ENCODE measurements around the gene CHIT1.

DNA sequence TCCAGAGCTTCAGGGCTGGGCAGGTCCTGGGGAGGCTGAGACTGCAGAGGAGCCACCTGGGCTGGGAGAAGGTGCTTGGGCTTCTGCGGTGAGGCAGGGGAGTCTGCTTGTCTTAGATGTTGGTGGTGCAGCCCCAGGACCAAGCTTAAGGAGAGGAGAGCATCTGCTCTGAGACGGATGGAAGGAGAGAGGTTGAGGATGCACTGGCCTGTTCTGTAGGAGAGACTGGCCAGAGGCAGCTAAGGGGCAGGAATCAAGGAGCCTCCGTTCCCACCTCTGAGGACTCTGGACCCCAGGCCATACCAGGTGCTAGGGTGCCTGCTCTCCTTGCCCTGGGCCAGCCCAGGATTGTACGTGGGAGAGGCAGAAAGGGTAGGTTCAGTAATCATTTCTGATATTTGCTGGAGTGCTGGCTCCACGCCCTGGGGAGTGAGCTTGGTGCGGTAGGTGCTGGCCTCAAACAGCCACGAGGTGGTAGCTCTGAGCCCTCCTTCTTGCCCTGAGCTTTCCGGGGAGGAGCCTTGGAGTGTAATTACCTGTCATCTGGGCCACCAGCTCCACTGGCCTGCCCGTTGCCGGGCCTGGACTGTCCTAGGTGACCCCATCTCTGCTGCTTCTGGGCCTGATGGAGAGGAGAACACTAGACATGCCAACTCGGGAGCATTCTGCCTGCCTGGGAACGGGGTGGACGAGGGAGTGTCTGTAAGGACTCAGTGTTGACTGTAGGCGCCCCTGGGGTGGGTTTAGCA lies 63.1 kb downstream of the CHIT1 start:
- TF ChIP-seq, protein P1, sequence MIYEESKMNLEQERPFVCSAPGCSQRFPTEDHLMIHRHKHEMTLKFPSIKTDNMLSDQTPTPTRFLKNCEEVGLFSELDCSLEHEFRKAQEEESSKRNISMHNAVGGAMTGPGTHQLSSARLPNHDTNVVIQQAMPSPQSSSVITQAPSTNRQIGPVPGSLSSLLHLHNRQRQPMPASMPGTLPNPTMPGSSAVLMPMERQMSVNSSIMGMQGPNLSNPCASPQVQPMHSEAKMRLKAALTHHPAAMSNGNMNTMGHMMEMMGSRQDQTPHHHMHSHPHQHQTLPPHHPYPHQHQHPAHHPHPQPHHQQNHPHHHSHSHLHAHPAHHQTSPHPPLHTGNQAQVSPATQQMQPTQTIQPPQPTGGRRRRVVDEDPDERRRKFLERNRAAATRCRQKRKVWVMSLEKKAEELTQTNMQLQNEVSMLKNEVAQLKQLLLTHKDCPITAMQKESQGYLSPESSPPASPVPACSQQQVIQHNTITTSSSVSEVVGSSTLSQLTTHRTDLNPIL (CRISPR knock-in tag; IDR thresholded peaks at IDR 0.05; ENCODE audit: low read depth): no peak
- TF ChIP-seq CSDC2 (CRISPR knock-in tag; IDR thresholded peaks at IDR 0.05): no peak
- no peak for TF ChIP-seq ISL1 (CRISPR knock-in tag; IDR thresholded peaks at IDR 0.05)
- TF ChIP-seq ARNTL (CRISPR knock-in tag; IDR thresholded peaks at IDR 0.05; ENCODE audit: borderline replicate concordance, low read depth): no peak
- TF ChIP-seq, protein P2, sequence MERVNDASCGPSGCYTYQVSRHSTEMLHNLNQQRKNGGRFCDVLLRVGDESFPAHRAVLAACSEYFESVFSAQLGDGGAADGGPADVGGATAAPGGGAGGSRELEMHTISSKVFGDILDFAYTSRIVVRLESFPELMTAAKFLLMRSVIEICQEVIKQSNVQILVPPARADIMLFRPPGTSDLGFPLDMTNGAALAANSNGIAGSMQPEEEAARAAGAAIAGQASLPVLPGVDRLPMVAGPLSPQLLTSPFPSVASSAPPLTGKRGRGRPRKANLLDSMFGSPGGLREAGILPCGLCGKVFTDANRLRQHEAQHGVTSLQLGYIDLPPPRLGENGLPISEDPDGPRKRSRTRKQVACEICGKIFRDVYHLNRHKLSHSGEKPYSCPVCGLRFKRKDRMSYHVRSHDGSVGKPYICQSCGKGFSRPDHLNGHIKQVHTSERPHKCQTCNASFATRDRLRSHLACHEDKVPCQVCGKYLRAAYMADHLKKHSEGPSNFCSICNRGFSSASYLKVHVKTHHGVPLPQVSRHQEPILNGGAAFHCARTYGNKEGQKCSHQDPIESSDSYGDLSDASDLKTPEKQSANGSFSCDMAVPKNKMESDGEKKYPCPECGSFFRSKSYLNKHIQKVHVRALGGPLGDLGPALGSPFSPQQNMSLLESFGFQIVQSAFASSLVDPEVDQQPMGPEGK (CRISPR knock-in tag; IDR thresholded peaks at IDR 0.05; ENCODE audit: borderline replicate concordance): no peak
- TF ChIP-seq, protein P3, sequence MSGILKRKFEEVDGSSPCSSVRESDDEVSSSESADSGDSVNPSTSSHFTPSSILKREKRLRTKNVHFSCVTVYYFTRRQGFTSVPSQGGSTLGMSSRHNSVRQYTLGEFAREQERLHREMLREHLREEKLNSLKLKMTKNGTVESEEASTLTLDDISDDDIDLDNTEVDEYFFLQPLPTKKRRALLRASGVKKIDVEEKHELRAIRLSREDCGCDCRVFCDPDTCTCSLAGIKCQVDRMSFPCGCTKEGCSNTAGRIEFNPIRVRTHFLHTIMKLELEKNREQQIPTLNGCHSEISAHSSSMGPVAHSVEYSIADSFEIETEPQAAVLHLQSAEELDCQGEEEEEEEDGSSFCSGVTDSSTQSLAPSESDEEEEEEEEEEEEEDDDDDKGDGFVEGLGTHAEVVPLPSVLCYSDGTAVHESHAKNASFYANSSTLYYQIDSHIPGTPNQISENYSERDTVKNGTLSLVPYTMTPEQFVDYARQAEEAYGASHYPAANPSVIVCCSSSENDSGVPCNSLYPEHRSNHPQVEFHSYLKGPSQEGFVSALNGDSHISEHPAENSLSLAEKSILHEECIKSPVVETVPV (CRISPR knock-in tag; IDR thresholded peaks at IDR 0.05): no peak
- TF ChIP-seq ZFP3 (CRISPR knock-in tag; IDR thresholded peaks at IDR 0.05): no peak
- no peak for TF ChIP-seq TOX (CRISPR knock-in tag; IDR thresholded peaks at IDR 0.05; ENCODE audit: borderline replicate concordance)
- TF ChIP-seq ZFP30 (CRISPR knock-in tag; IDR thresholded peaks at IDR 0.05): no peak
- no peak for TF ChIP-seq ZNF565 (CRISPR knock-in tag; conservative IDR thresholded peaks at IDR 0.05; ENCODE audit: low read depth)
- no peak for TF ChIP-seq RARB (CRISPR knock-in tag; IDR thresholded peaks at IDR 0.05)
- no peak for TF ChIP-seq ZNF70 (CRISPR knock-in tag; IDR thresholded peaks at IDR 0.05)
- TF ChIP-seq ZNF8 (CRISPR knock-in tag; IDR thresholded peaks at IDR 0.05): no peak
- TF ChIP-seq TCF4 (CRISPR knock-in tag; IDR thresholded peaks at IDR 0.05; ENCODE audit: borderline replicate concordance): no peak
